Astrocyte (in vitro differentiated cells and primary cell): ENCODE data around the gene MCTP2.

Experiments
- EZH2 ChIP-seq: IDR thresholded peaks from 2 replicates; pipeline ENCODE4 v1.6.1; 2012; ENCODE audit warnings: mild to moderate bottlenecking, low read length, inconsistent platforms; ENCODE audit not compliant: insufficient read depth
- TF ChIP-seq, protein P1 (sequence below): IDR thresholded peaks from 2 replicates; pipeline ENCODE4 v1.5.1; 2011; ENCODE audit warnings: low read depth, mild to moderate bottlenecking, inconsistent platforms, low read length, moderate library complexity; ENCODE audit not compliant: insufficient read depth

DNA sequence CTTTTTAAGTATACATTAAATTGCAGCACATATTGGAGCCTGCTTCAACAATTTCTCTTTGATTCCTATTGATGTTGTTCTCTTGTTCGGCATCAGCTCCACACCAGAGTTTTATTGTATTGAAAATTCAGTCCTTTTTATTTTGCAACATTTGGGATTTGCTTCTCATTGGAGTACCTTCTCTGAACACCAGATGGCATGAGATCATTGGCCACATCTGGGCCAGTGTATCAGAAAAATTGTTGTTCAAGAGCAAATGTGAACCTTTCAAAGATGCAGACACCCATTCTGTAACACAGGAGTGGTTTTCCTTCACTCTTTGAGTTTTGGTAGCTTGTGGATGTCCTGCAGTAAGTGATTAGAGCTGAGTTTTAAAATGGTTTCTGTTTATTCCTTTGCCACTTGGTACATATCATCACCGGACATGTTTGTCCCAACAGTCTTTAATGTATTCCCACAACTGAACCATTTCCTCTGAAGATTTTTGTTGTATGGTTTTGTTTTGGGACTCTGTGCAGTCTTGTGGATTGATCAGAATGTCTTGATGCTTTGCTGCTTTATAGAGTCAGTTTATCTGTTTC is 96.1 kb downstream of the MCTP2 start:
- TF ChIP-seq, protein P1, sequence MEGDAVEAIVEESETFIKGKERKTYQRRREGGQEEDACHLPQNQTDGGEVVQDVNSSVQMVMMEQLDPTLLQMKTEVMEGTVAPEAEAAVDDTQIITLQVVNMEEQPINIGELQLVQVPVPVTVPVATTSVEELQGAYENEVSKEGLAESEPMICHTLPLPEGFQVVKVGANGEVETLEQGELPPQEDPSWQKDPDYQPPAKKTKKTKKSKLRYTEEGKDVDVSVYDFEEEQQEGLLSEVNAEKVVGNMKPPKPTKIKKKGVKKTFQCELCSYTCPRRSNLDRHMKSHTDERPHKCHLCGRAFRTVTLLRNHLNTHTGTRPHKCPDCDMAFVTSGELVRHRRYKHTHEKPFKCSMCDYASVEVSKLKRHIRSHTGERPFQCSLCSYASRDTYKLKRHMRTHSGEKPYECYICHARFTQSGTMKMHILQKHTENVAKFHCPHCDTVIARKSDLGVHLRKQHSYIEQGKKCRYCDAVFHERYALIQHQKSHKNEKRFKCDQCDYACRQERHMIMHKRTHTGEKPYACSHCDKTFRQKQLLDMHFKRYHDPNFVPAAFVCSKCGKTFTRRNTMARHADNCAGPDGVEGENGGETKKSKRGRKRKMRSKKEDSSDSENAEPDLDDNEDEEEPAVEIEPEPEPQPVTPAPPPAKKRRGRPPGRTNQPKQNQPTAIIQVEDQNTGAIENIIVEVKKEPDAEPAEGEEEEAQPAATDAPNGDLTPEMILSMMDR = peak; percentile 72
- TF ChIP-seq EZH2 = no peak
